NB4 (cell line): ENCODE measurements around the gene GPR173.

ENCODE experiments used
- DNase-seq: peaks from one replicate; pipeline ENCODE4 v3.0.0; 2010; ENCODE audit warnings: low read depth
- H3K4me3 ChIP-seq: one replicate; pipeline ENCODE4 v1.5.1; 2011; ENCODE audit warnings: mild to moderate bottlenecking, low read depth, low read length, moderate library complexity
- MYC ChIP-seq: IDR thresholded peaks from 2 replicates; pipeline ENCODE4 v1.6.1; 2011; ENCODE audit warnings: low read depth, low read length
- POLR2A ChIP-seq: IDR thresholded peaks from 2 replicates; pipeline ENCODE4 v1.6.1; 2011; ENCODE audit warnings: mild to moderate bottlenecking; ENCODE audit not compliant: insufficient read length; ENCODE audit errors: extremely low read depth
- TF ChIP-seq, protein P1 (sequence below): IDR thresholded peaks from one replicate; pipeline ENCODE4 v1.5.1; 2012; ENCODE audit warnings: low read depth, low read length
- TF ChIP-seq, protein P2 (sequence below): IDR thresholded peaks from 2 replicates; pipeline ENCODE4 v1.6.1; 2011; ENCODE audit warnings: low read depth, low read length

The GPR173 gene

DNA sequence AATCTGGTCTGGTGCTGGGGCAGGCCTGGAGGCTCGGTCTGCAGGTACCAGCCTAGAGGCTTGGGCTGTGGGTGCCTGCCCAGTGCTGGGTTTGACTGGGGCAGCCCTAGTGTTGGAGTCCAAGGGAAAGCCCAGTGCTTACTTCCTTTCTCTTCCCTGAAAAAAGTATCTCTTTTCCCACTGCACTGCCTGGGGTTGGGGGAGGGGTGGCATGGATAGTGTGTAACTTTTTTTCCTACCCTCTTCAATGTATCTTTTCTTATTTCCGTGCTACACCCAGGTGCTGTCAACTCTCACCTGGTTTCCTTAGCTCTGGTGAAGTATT lies 66.9 kb downstream of the GPR173 start:
- no peak for DNase-seq
- no peak overlapping the region for H3K4me3 ChIP-seq
- TF ChIP-seq, protein P1, sequence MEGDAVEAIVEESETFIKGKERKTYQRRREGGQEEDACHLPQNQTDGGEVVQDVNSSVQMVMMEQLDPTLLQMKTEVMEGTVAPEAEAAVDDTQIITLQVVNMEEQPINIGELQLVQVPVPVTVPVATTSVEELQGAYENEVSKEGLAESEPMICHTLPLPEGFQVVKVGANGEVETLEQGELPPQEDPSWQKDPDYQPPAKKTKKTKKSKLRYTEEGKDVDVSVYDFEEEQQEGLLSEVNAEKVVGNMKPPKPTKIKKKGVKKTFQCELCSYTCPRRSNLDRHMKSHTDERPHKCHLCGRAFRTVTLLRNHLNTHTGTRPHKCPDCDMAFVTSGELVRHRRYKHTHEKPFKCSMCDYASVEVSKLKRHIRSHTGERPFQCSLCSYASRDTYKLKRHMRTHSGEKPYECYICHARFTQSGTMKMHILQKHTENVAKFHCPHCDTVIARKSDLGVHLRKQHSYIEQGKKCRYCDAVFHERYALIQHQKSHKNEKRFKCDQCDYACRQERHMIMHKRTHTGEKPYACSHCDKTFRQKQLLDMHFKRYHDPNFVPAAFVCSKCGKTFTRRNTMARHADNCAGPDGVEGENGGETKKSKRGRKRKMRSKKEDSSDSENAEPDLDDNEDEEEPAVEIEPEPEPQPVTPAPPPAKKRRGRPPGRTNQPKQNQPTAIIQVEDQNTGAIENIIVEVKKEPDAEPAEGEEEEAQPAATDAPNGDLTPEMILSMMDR: no peak
- TF ChIP-seq MYC: no peak
- TF ChIP-seq POLR2A: no peak
- TF ChIP-seq, protein P2, sequence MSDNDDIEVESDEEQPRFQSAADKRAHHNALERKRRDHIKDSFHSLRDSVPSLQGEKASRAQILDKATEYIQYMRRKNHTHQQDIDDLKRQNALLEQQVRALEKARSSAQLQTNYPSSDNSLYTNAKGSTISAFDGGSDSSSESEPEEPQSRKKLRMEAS: no peak

DNA sequence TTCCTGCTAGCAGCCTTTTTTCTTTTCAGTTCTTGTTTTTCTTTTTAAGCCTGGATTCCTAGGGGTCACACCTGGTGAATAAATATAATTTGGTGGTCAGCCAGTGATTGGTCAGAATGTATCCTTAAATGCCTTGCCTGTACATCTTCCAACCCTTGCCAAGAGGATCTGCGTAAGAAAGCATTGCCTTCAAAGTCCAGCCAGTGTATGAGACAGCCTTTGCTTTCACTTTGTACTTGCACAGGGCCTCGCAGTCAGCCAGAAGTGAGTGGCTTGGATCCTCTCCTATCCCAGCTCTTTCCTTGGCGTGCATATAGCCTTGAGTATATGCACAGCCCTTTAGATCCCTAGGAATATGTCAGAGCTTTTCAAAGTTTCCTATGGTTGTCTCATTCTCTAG lies 67.5 kb downstream of the GPR173 start:
- no peak overlapping the region for H3K4me3 ChIP-seq
- TF ChIP-seq, protein P1: no peak
- TF ChIP-seq POLR2A (no peak), MYC (no peak)
- TF ChIP-seq, protein P2: no peak
- no peak for DNase-seq

DNA sequence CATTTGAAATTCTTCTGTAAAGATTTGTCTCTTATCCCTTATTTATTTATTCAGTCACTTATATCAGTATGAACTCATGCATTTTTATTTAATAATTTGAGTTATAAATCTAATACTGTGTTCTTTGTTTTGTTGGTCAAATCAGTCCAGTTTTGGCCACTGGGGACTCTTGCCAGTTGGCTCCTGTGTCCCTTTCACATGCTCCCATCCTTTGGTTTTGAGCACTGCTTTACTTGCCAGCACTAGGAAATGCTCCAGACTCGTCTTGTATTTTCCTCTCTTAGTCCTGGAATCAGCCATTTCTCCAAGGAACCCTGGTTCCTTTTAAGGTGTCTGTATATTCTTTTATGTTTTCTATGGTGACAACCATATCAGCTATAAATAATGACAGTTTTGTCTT lies 73.4 kb downstream of the GPR173 start:
- TF ChIP-seq, protein P1: no peak
- TF ChIP-seq MYC: no peak
- no peak for TF ChIP-seq POLR2A
- TF ChIP-seq, protein P2: no peak
- no peak for DNase-seq
- H3K4me3 ChIP-seq: no peak overlapping the region

DNA sequence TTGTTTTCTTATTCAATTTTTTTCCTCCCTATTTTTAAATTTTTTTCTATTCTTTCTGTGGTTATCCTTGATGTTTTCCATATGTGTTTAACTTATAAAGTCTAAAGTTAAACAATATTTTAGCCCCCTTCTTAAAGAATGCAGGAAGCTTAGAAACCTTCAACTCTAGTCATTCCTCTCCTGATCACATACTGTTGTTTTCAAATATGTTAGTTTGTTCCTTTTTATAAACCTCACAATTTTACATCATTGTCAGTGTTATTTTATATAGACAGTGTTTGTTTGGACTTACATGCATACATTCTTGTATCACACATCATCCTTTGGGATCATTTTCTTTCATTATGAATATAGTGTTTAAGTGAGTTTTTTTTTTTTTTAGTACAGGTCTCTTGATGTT lies 76.9 kb downstream of the GPR173 start:
- H3K4me3 ChIP-seq: no peak overlapping the region
- DNase-seq: no peak
- TF ChIP-seq MYC (no peak), POLR2A (no peak)
- TF ChIP-seq, protein P1: no peak
- TF ChIP-seq, protein P2: no peak

DNA sequence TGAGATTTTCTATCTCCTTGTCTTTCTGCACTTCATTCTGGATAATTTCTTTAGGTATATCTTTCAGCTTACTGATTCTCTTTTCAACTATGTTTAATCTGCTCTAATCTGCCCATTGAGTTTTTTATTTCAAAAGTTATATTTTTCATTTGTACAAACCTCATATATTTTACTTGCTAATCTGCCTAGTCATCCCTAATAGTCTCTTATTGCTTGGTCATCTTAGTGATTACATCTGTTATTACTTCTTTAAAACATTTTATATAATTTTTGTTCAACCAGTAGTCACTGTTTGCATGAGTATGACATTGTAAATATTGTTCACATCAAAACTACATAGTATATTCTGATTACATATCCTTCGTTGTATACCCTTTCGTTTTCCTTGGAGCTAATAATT lies 77.8 kb downstream of the GPR173 start:
- no peak for DNase-seq
- TF ChIP-seq, protein P2: no peak
- TF ChIP-seq POLR2A (no peak), MYC (no peak)
- TF ChIP-seq, protein P1: no peak
- no peak overlapping the region for H3K4me3 ChIP-seq

DNA sequence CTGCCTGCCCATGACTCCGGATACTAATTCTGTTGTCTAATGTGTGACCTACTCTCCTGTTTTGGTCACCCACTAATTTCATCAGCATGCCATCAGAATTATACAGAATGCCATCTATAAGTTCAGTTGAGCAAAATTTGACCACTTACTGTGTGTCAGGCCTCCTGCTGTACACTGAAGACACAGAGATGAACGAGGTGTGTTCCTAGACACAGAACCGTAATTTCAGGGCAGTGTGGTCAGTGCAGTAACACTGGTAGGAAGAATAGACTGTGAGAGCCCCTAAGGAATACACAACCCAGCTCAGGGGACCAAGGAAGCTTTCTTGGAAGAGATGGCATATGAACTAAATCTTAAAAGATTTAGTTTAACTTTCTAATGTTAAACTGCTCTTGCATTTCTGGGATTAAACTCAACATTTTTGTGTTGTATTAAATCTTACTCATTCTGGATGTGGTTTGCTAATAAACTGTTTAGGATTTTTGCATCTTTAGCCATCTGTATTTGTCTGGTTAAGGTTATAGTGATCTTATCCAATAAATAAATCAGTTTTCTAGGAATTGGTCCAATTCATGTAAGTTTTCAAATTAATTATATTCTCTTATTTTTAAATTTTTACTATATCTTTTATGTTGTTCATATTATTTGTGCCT lies 79.6 kb downstream of the GPR173 start:
- no peak overlapping the region for H3K4me3 ChIP-seq
- DNase-seq: no peak
- TF ChIP-seq, protein P1: no peak
- no peak for TF ChIP-seq MYC
- TF ChIP-seq, protein P2: no peak
